H9 (cell line): ENCODE measurements around the gene RGS13. TPM values are rescaled to one million over a fixed set of nuclear protein-coding genes. Genes with fewer than 3 reads are reported as not detected.

Source experiments
- DNase-seq: peaks from one replicate; pipeline ENCODE4 v3.0.0-alpha.2; 2017
- H2AFZ ChIP-seq: one replicate; pipeline ENCODE4 v1.6.1; 2013; ENCODE audit warnings: mild to moderate bottlenecking, low read length, control low read depth, moderate library complexity
- H2AK5ac ChIP-seq: 2 replicates; pipeline ENCODE4 v1.6.1; 2013; ENCODE audit warnings: low read length, control low read depth, mixed read lengths; ENCODE audit not compliant: insufficient read length
- H2BK120ac ChIP-seq: one replicate; pipeline ENCODE4 v1.6.1; 2013; ENCODE audit warnings: low read depth, mild to moderate bottlenecking, low read length, control low read depth, inconsistent platforms; ENCODE audit not compliant: poor library complexity, severe bottlenecking
- H2BK12ac ChIP-seq: 2 replicates; pipeline ENCODE4 v1.6.1; 2013; ENCODE audit warnings: low read length, control low read depth, mixed read lengths, low read depth; ENCODE audit not compliant: insufficient read length
- H2BK15ac ChIP-seq: 2 replicates; pipeline ENCODE4 v1.6.1; 2013; ENCODE audit warnings: low read depth, low read length, control low read depth
- H2BK20ac ChIP-seq: one replicate; pipeline ENCODE4 v1.6.1; 2013; ENCODE audit warnings: low read depth, mild to moderate bottlenecking, low read length, control low read depth, inconsistent platforms; ENCODE audit not compliant: poor library complexity, severe bottlenecking
- H2BK5ac ChIP-seq: 2 replicates; pipeline ENCODE4 v1.6.1; 2013; ENCODE audit warnings: low read length, control low read depth, mixed read lengths; ENCODE audit not compliant: insufficient read length
- H3K14ac ChIP-seq: 2 replicates; pipeline ENCODE4 v1.6.1; 2013; ENCODE audit warnings: low read length, control low read depth; ENCODE audit not compliant: insufficient read depth
- H3K18ac ChIP-seq: 2 replicates; pipeline ENCODE4 v1.6.1; 2013; ENCODE audit warnings: low read depth, mild to moderate bottlenecking, mixed read lengths, low read length, control low read depth; ENCODE audit not compliant: insufficient read length
- H3K23ac ChIP-seq: 2 replicates; pipeline ENCODE4 v1.6.1; 2013; ENCODE audit warnings: low read length, control low read depth, mixed read lengths, low read depth; ENCODE audit not compliant: insufficient read length
- H3K23me2 ChIP-seq: 2 replicates; pipeline ENCODE4 v1.6.1; 2013; ENCODE audit warnings: low read depth, mild to moderate bottlenecking, mixed read lengths, low read length, control low read depth; ENCODE audit not compliant: insufficient read length, poor library complexity, severe bottlenecking
- H3K27ac ChIP-seq: 2 replicates; pipeline ENCODE4 v1.5.1; 2013; ENCODE audit warnings: low read length, control low read depth, mixed read lengths, low read depth; ENCODE audit not compliant: insufficient read length
- H3K27me3 ChIP-seq: 2 replicates; pipeline ENCODE4 v1.6.1; 2013; ENCODE audit warnings: low read length, control low read depth, inconsistent platforms; ENCODE audit not compliant: insufficient read depth
- H3K4ac ChIP-seq: 2 replicates; pipeline ENCODE4 v1.6.1; 2013; ENCODE audit warnings: low read depth, mild to moderate bottlenecking, control low read depth, inconsistent platforms, low read length, moderate library complexity
- H3K4me1 ChIP-seq: 2 replicates; pipeline ENCODE4 v1.6.1; 2013; ENCODE audit warnings: low read length, control low read depth, inconsistent platforms; ENCODE audit not compliant: insufficient read depth
- H3K4me2 ChIP-seq: 2 replicates; pipeline ENCODE4 v1.6.1; 2013; ENCODE audit warnings: low read length, control low read depth, mixed read lengths; ENCODE audit not compliant: insufficient read length, insufficient read depth
- H3K56ac ChIP-seq: 2 replicates; pipeline ENCODE4 v1.6.1; 2013; ENCODE audit warnings: low read depth, mild to moderate bottlenecking, mixed read lengths, low read length, control low read depth; ENCODE audit not compliant: insufficient read length
- H3K79me1 ChIP-seq: 2 replicates; pipeline ENCODE4 v1.6.1; 2013; ENCODE audit warnings: low read depth, mild to moderate bottlenecking, moderate library complexity, low read length, control low read depth, inconsistent platforms; ENCODE audit not compliant: insufficient read depth, poor library complexity, severe bottlenecking
- H3K79me2 ChIP-seq: 2 replicates; pipeline ENCODE4 v1.6.1; 2013; ENCODE audit warnings: low read length, control low read depth, inconsistent platforms; ENCODE audit not compliant: insufficient read depth
- H3K9ac ChIP-seq: 2 replicates; pipeline ENCODE4 v1.6.1; 2013; ENCODE audit warnings: low read length, control low read depth, mixed read lengths; ENCODE audit not compliant: insufficient read length; ENCODE audit errors: extremely low read depth
- H3K9me3 ChIP-seq: one replicate; pipeline ENCODE4 v1.6.1; 2013; ENCODE audit warnings: low read depth, low read length, inconsistent platforms; ENCODE audit not compliant: control insufficient read depth
- H3T11ph ChIP-seq: one replicate; pipeline ENCODE4 v1.6.1; 2013; ENCODE audit warnings: mild to moderate bottlenecking, low read length, control low read depth, inconsistent platforms
- H4K20me1 ChIP-seq: one replicate; pipeline ENCODE4 v1.6.1; 2013; ENCODE audit not compliant: control insufficient read depth, insufficient read length, insufficient read depth
- H4K5ac ChIP-seq: 2 replicates; pipeline ENCODE4 v1.6.1; 2013; ENCODE audit warnings: low read depth, mild to moderate bottlenecking, mixed read lengths, low read length, control low read depth; ENCODE audit not compliant: insufficient read length
- H4K8ac ChIP-seq: replicated peaks from 2 replicates; pipeline ENCODE4 v1.6.1; 2013; ENCODE audit warnings: low read length, control low read depth, mixed read lengths, low read depth; ENCODE audit not compliant: insufficient read length
- H4K91ac ChIP-seq: 2 replicates; pipeline ENCODE4 v1.6.1; 2013; ENCODE audit warnings: low read depth, mild to moderate bottlenecking, moderate library complexity, mixed read lengths, low read length, control low read depth; ENCODE audit not compliant: insufficient read length
- H3K27ac Mint-ChIP-seq, 3 experiments: 2 replicates in 2 of 3; 3 replicates in 1 of 3; pipeline ENCODE4 v1.8.0; 2020 to 2021; ENCODE audit warnings: mixed read lengths in 3 of 3, mild to moderate bottlenecking in 1 of 3, moderate library complexity in 1 of 3
- H3K27me3 Mint-ChIP-seq: 2 replicates; pipeline ENCODE4 v1.8.0; 2021; ENCODE audit warnings: low read depth, mild to moderate bottlenecking, moderate library complexity, mixed read lengths
- H3K36me3 Mint-ChIP-seq, 3 experiments: 2 replicates in 2 of 3; 3 replicates in 1 of 3; pipeline ENCODE4 v1.8.0; 2020 to 2021; ENCODE audit warnings: low read depth in 3 of 3, mixed read lengths in 3 of 3; ENCODE audit not compliant: insufficient read depth in 1 of 3
- H3K4me1 Mint-ChIP-seq, 2 experiments: 2 replicates each; pipeline ENCODE4 v1.8.0; 2020; ENCODE audit warnings: mixed read lengths in 2 of 2
- H3K4me3 Mint-ChIP-seq, 2 experiments: 2 replicates in 1 of 2; 3 replicates in 1 of 2; pipeline ENCODE4 v1.8.0; 2020 to 2021; ENCODE audit warnings: mild to moderate bottlenecking in 2 of 2, mixed read lengths in 2 of 2, moderate library complexity in 1 of 2
- H3K9me3 Mint-ChIP-seq, 2 experiments: 2 replicates in 1 of 2; 3 replicates in 1 of 2; pipeline ENCODE4 v1.8.0; 2020; ENCODE audit warnings: mild to moderate bottlenecking in 2 of 2, mixed read lengths in 2 of 2, moderate library complexity in 1 of 2
- CTCF ChIP-seq: fragments of 200-600 bp; sonication (generic); conservative IDR thresholded peaks from 3 replicates; pipeline ENCODE4 v1.8.0; 2021; ENCODE audit warnings: antibody characterized with exemption, mild to moderate bottlenecking
- WGBS: extraction: QIAGEN DNeasy Blood & Tissue Kit; methylation state at CpG from one replicate; pipeline ENCODE4 v1.1.7; 2013; ENCODE audit warnings: missing lambda C conversion rate, low lambda C conversion rate, mixed read lengths; ENCODE audit not compliant: insufficient read length; ENCODE audit errors: extremely low coverage; 5-methylcytosine and 5-hydroxymethylcytosine counted together
- total RNA-seq: library from RNA; stranded (reverse); gene quantifications from 2 replicates; pipeline ENCODE4 v1.2.1, GENCODE V29; 2021

The RGS13 gene
- total RNA-seq, 1 experiment from 2014 or later = not detected

- Histone ChIP-seq H4K20me1 (no peaks in the 10 kb centered on the region), H2AFZ (no peak overlapping the region), H2BK20ac (no peak overlapping the region), H2BK5ac (no peak overlapping the region), H3K9ac (no peak overlapping the region), H3K27ac (no peak overlapping the region), H3K23me2 (no peaks in the 10 kb centered on the region), H3K56ac (no peak overlapping the region), H3K18ac (no peak overlapping the region), H3K14ac (no peak overlapping the region), H4K8ac (no peak overlapping the region), H3K23ac (no peak overlapping the region), H2BK12ac (no peak overlapping the region), H3K27me3 (no peaks in the 10 kb centered on the region), H3K9me3 (no peaks in the 10 kb centered on the region), H3K79me2 (no peaks in the 10 kb centered on the region), H3T11ph (no peak overlapping the region), H3K4me1 (no peaks in the 10 kb centered on the region), H2BK15ac (no peak overlapping the region), H3K79me1 (no peaks in the 10 kb centered on the region), H4K91ac (no peak overlapping the region), H4K5ac (no peak overlapping the region), H3K4me2 (no peak overlapping the region), H2AK5ac (no peak overlapping the region), H3K4ac (no peak overlapping the region), H2BK120ac (no peak overlapping the region)
- Mint-ChIP-seq H3K4me1 (peaks cover 3% of the 10 kb centered on the region in 2 experiments; a peak in 1 of 4 replicates), H3K4me3 (no peak overlapping the region; a peak in 1 of 5 replicates), H3K9me3 (no peaks in the 10 kb centered on the region), H3K27ac (no peak overlapping the region), H3K36me3 (no peaks in the 10 kb centered on the region), H3K27me3 (no peaks in the 10 kb centered on the region)
- WGBS = no CpG with 5 or more reads among the region's 3 CpGs
- no peak for TF ChIP-seq CTCF
- no peak for DNase-seq
Observed at GRCh38 chr1:192598589-192598988, 37.4 kb upstream of the RGS13 start.
